Gastrocnemius medialis (tissue), 4 donors: Measurements from ENCODE around the gene ARHGEF19. TPM values are rescaled to one million over a fixed set of nuclear protein-coding genes. Genes with fewer than 3 reads are reported as not detected.
"Not testable (repeated sequence)": the region's sequence is repeated elsewhere in the genome, so short reads cannot be mapped to it uniquely, and the experiment has no call there.

Source experiments
- ATAC-seq, 2 donors: fragments of 150-250 bp; one replicate each; pipeline ENCODE4 v1.9.1; 2016
- DNase-seq, 2 donors: peaks; one replicate each; pipeline ENCODE4 v3.0.0-alpha.2; 2019
- H3K27ac ChIP-seq, 4 donors: fragments of 200-600 bp; sonication (generic); 1 replicate in 1 of 4; 2 replicates in 3 of 4; pipeline ENCODE4 v1.5.1; 2016 to 2018; ENCODE audit warnings: mild to moderate bottlenecking in 2 of 4, moderate library complexity in 1 of 4
- H3K27me3 ChIP-seq, 3 donors: fragments of 200-600 bp; sonication (generic) in 2 of 3; 1 replicate in 1 of 3; 2 replicates in 2 of 3; pipeline versions ENCODE4 v1.5.1 to v1.6.0; 2016 to 2019; ENCODE audit warnings: mild to moderate bottlenecking in 1 of 3, moderate library complexity in 1 of 3
- H3K36me3 ChIP-seq, 2 donors: fragments of 200-600 bp; sonication (generic) in 1 of 2; one replicate each; pipeline ENCODE4 v1.5.1; 2017 to 2018
- H3K4me1 ChIP-seq, 2 donors: fragments of 200-600 bp; sonication (generic) in 1 of 2; one replicate each; pipeline ENCODE4 v1.5.1; 2016 to 2017; ENCODE audit warnings: mild to moderate bottlenecking in 2 of 2
- H3K4me3 ChIP-seq, 4 donors: fragments of 200-600 bp; sonication (generic) in 3 of 4; 1 replicate in 1 of 4; 2 replicates in 3 of 4; pipeline ENCODE4 v1.5.1; 2016 to 2019; ENCODE audit warnings: mild to moderate bottlenecking in 2 of 4
- H3K9me3 ChIP-seq, 3 donors: fragments of 200-600 bp; sonication (generic) in 2 of 3; 1 replicate in 1 of 3; 2 replicates in 2 of 3; pipeline ENCODE4 v1.5.1; 2016 to 2019
- CTCF ChIP-seq, 5 experiments: fragments of 450-650 bp in 3 of 5; fragments of 200-600 bp in 2 of 5; sonication (generic) in 2 of 5; IDR thresholded peaks in 4 of 5; conservative IDR thresholded peaks in 1 of 5; 1 replicate in 4 of 5; 2 replicates in 1 of 5; pipeline ENCODE4 v1.5.1; 2016 to 2019; ENCODE audit warnings: antibody characterized with exemption in 5 of 5, mild to moderate bottlenecking in 3 of 5, moderate library complexity in 3 of 5
- POLR2A ChIP-seq, 2 donors: fragments of 450-650 bp; IDR thresholded peaks; one replicate each; pipeline ENCODE4 v1.6.1; 2017; ENCODE audit warnings: antibody characterized with exemption in 2 of 2, mild to moderate bottlenecking in 2 of 2, moderate library complexity in 2 of 2
- in situ Hi-C, 4 donors: fragments of 200-750 bp; cut with MboI; loops; one replicate each; pipeline versions ENCODE4 v1.15.0 to v1.8.0; 2017; ENCODE audit warnings: low sequenced_read_pairs in 4 of 4
- intact Hi-C: fragments of 100-400 bp; cut with DNase I; formaldehyde crosslinking; loops from one replicate; pipeline ENCODE4 v1.15.1; 2023; ENCODE audit warnings: low total_unique reads
- total RNA-seq, 4 donors: library from RNA; depleted of rRNA; stranded (reverse); fragments of >200 nt; gene quantifications; one replicate each; pipeline versions ENCODE4 v1.1.0 to v1.2.3, GENCODE V29; 2016

Gene ARHGEF19
- total RNA-seq, 4 donors from 2014 or later, result 0.68 to 3.0 (median 2.3) TPM

- H3K9me3 ChIP-seq, result no peaks in the 10 kb centered on the region
- DNase-seq (no peak), ATAC-seq (no peak)
- in situ Hi-C loops (no loop called here), intact Hi-C loops (no loop called here)
- peaks cover 3 to 9% (median 8%) of the 10 kb centered on the region in 3 donors for H3K27me3 ChIP-seq
- H3K4me1 ChIP-seq, result peaks cover 14 to 18% of the 10 kb centered on the region in 2 donors
- H3K27ac ChIP-seq, result no peak overlapping the region
- no peak for TF ChIP-seq CTCF (IDR thresholded peaks at IDR 0.05 in 4 of 5, conservative IDR thresholded peaks at IDR 0.05 in 1 of 5)
- no peak for TF ChIP-seq POLR2A (IDR thresholded peaks at IDR 0.05)
- H3K4me3 ChIP-seq, result no peak overlapping the region
- no peaks in the 10 kb centered on the region for H3K36me3 ChIP-seq
Measured at GRCh38 chr1:16172218-16172830, 40.1 kb downstream of the ARHGEF19 start.

- Histone ChIP-seq H3K4me3 (no peak overlapping the region), H3K36me3 (no peaks in the 10 kb centered on the region), H3K4me1 (peaks cover 10 to 18% of the 10 kb centered on the region in 2 donors), H3K27me3 (peaks cover 3 to 12% (median 8%) of the 10 kb centered on the region in 3 donors), H3K27ac (no peak overlapping the region), H3K9me3 (no peaks in the 10 kb centered on the region)
- ATAC-seq, result no peak
- intact Hi-C loops (no loop called here), in situ Hi-C loops (no loop called here)
- TF ChIP-seq CTCF (IDR thresholded peaks at IDR 0.05 in 4 of 5, conservative IDR thresholded peaks at IDR 0.05 in 1 of 5), result no peak
- TF ChIP-seq POLR2A (IDR thresholded peaks at IDR 0.05), result no peak
- no peak for DNase-seq
Measured at GRCh38 chr1:16171314-16172151, 40.9 kb downstream of the ARHGEF19 start.

GRCh38 chr1:16170283-16170673, 42.2 kb downstream of the ARHGEF19 start:
- no peaks in the 10 kb centered on the region for H3K36me3 ChIP-seq
- ATAC-seq (no peak), DNase-seq (no peak)
- in situ Hi-C loops, result no loop called here
- no peak overlapping the region for H3K4me3 ChIP-seq
- intact Hi-C loops, result no loop called here
- no peaks in the 10 kb centered on the region for H3K9me3 ChIP-seq
- no peak for TF ChIP-seq CTCF (IDR thresholded peaks at IDR 0.05 in 4 of 5, conservative IDR thresholded peaks at IDR 0.05 in 1 of 5)
- no peak for TF ChIP-seq POLR2A (IDR thresholded peaks at IDR 0.05)
- peaks cover 0 to 7% of the 10 kb centered on the region in 2 donors for H3K4me1 ChIP-seq
- H3K27ac ChIP-seq, result no peak overlapping the region
- H3K27me3 ChIP-seq, result peaks cover 3 to 12% (median 8%) of the 10 kb centered on the region in 3 donors

GRCh38 chr1:16168622-16169360, 43.7 kb downstream of the ARHGEF19 start:
- ATAC-seq (no peak), DNase-seq (no peak)
- no peaks in the 10 kb centered on the region for H3K9me3 ChIP-seq
- H3K27me3 ChIP-seq, result peaks cover 3 to 12% (median 8%) of the 10 kb centered on the region in 3 donors
- H3K36me3 ChIP-seq, result no peaks in the 10 kb centered on the region
- TF ChIP-seq POLR2A (IDR thresholded peaks at IDR 0.05) (no peak), CTCF (IDR thresholded peaks at IDR 0.05 in 4 of 5, conservative IDR thresholded peaks at IDR 0.05 in 1 of 5) (no peak)
- peaks cover 0 to 3% of the 10 kb centered on the region in 2 donors for H3K4me1 ChIP-seq
- intact Hi-C loops, result no loop called here
- in situ Hi-C loops, result no loop called here
- H3K27ac ChIP-seq, result no peak overlapping the region
- H3K4me3 ChIP-seq, result no peak overlapping the region

- intact Hi-C loops, in situ Hi-C loops, H3K4me1 ChIP-seq, DNase-seq, H3K36me3 ChIP-seq, ATAC-seq, H3K9me3 ChIP-seq, H3K27ac ChIP-seq: not testable (repeated sequence)
- Histone ChIP-seq H3K27me3 (peaks cover 3 to 12% (median 8%) of the 10 kb centered on the region in 3 donors), H3K4me3 (peak overlapping the region in 3 of 4 donors; percentile 34 to 38 (median 38))
Measured at GRCh38 chr1:16168144-16168495, 44.3 kb downstream of the ARHGEF19 start.
